MCF 10A (cell line): Measurements from ENCODE around the gene LYPD5. TPM values are rescaled to one million over a fixed set of nuclear protein-coding genes. Genes with fewer than 3 reads are reported as not detected.
"Not testable (repeated sequence)": the region's sequence is repeated elsewhere in the genome, so short reads cannot be mapped to it uniquely, and the experiment has no call there.

Experiments
- BruUV-seq: library from RNA; stranded (reverse); fragments of 400-500 nt; replicated peaks from 2 replicates; lab custom pipeline; 2021; lab: Mats Ljungman, UMichigan
- CTCF ChIA-PET: fragments of 300-600 bp; sonication (Branson Sonifier 250); formaldehyde crosslinking; extraction: SDS; loops from one replicate; lab custom pipeline; 2021; ENCODE audit warnings: antibody characterized with exemption, inconsistent platforms; lab: Yijun Ruan, JAX
- POLR2A ChIA-PET: fragments of 300-600, 350-650 bp; sonication (Branson Sonifier 250); formaldehyde crosslinking; extraction: SDS; loops from one replicate; lab custom pipeline; 2020; ENCODE audit warnings: antibody characterized with exemption, inconsistent platforms; lab: Yijun Ruan, JAX
- DNase-seq: peaks from one replicate; pipeline ENCODE4 v3.0.0-alpha.2; 2018; ENCODE audit not compliant: unreplicated experiment
- H3K27ac Mint-ChIP-seq: one replicate; pipeline ENCODE4 v1.8.0; 2022; ENCODE audit warnings: mild to moderate bottlenecking, low read depth, mixed read lengths; ENCODE audit not compliant: unreplicated experiment
- H3K27me3 Mint-ChIP-seq: one replicate; pipeline ENCODE4 v1.8.0; 2022; ENCODE audit warnings: mixed read lengths; ENCODE audit not compliant: insufficient read depth, unreplicated experiment
- H3K36me3 Mint-ChIP-seq: one replicate; pipeline ENCODE4 v1.8.0; 2022; ENCODE audit warnings: mild to moderate bottlenecking, moderate library complexity, mixed read lengths; ENCODE audit not compliant: insufficient read depth, unreplicated experiment
- H3K4me1 Mint-ChIP-seq: one replicate; pipeline ENCODE4 v1.8.0; 2022; ENCODE audit warnings: mixed read lengths; ENCODE audit not compliant: insufficient read depth, unreplicated experiment
- H3K4me3 Mint-ChIP-seq: one replicate; pipeline ENCODE4 v1.8.0; 2022; ENCODE audit warnings: mild to moderate bottlenecking, moderate library complexity, mixed read lengths; ENCODE audit not compliant: unreplicated experiment
- H3K9me3 Mint-ChIP-seq: one replicate; pipeline ENCODE4 v1.8.0; 2022; ENCODE audit warnings: mixed read lengths; ENCODE audit not compliant: unreplicated experiment
- CTCF ChIP-seq: fragments of 200-600 bp; IDR thresholded peaks from one replicate; pipeline ENCODE4 v1.8.0; 2022; ENCODE audit warnings: antibody characterized with exemption, mild to moderate bottlenecking; ENCODE audit not compliant: unreplicated experiment
- intact Hi-C: fragments of 100-400 bp; cut with micrococcal nuclease; formaldehyde crosslinking; loops from 2 replicates; pipeline ENCODE4 v1.14.1; 2022
- total RNA-seq: library from RNA; stranded (reverse); gene quantifications from 2 replicates; pipeline ENCODE4 v1.2.3, GENCODE V29; 2022

LYPD5 gene
- total RNA-seq, 1 experiment from 2014 or later, result 0.21 TPM

DNA sequence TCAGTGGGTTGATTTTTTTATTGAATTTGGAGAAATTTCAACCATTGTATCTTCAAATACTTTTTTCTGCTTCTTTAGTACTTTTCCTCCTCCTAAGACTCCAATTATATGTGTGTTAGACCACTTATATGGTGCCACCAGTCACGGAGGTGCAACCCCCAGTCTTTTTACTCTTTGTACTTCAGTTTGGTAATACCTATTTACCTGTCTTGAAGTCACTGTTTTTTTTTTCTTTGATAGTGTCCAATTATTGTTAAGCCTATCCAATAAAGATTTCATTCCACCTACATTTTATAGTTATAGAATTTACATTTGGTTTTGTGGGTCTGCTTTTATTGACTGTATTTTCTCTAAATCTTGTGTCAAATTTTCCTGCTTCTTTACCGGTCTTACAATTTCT lies 39.8 kb upstream of the LYPD5 start:
- Mint-ChIP-seq H3K27me3 (no peaks in the 10 kb centered on the region), H3K4me3 (no peak overlapping the region), H3K36me3 (peaks cover 88% of the 10 kb centered on the region), H3K4me1 (no peaks in the 10 kb centered on the region), H3K9me3 (peaks cover 23% of the 10 kb centered on the region), H3K27ac (no peak overlapping the region)
- POLR2A ChIA-PET, result no interaction called here
- TF ChIP-seq CTCF, result no peak
- CTCF ChIA-PET, result no interaction called here
- intact Hi-C loops, result no loop called here
- no TSS peak for BruUV-seq
- no peak for DNase-seq

DNA sequence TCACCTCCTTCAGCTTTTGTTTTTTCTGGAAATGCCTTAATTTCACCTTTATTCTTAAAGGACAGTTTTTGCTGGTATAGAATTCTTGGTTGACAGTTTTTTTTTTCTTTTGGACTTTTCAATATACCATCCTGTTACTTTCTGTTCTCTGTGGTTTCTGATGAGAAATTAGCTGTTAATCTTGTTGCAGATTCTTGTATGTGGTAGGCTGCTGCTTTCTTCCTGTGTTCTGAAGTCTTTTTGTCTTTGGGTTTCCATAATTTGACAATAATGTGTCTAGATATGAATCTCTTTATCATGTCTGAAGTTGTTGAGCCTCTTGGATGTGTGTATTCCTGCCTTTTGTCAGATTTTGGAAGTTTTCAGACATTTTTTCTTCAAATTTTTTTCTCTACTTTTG lies 36.9 kb upstream of the LYPD5 start:
- Mint-ChIP-seq H3K27ac (no peak overlapping the region), H3K4me3 (no peak overlapping the region), H3K36me3 (peaks cover 92% of the 10 kb centered on the region), H3K4me1 (no peaks in the 10 kb centered on the region), H3K9me3 (peaks cover 16% of the 10 kb centered on the region), H3K27me3 (no peaks in the 10 kb centered on the region)
- no peak for TF ChIP-seq CTCF
- intact Hi-C loops, result no loop called here
- ChIA-PET POLR2A (interaction anchor here (0.9 to 1.3 kb wide), 3 partner anchors 9 to 466 kb away, joined by 3 to 5 read pairs (median 4); partner anchors contain the start of genes ZNF235 and ZNF283), CTCF (no interaction called here)
- no TSS peak for BruUV-seq
- DNase-seq, result no peak

GRCh38 chr19:43826787-43827754 lies 24.8 kb upstream of the LYPD5 start, which contains the start of gene ZNF283:
Gene ZNF283 (plus strand): TSS chr19:43827321. CDS start chr19:43833505, 6,184 bp downstream.
- ChIA-PET CTCF (interaction anchor here (0.6 to 0.7 kb wide), 2 partner anchors 33 to 131 kb away, joined by 3 read pairs; no protein-coding TSS in a partner anchor), POLR2A (interaction anchor here (0.6 to 2.6 kb wide), 17 partner anchors 10 to 385 kb away, joined by 3 to 9 read pairs (median 4); partner anchors contain the start of genes ZNF221, ZNF224, ZNF225 and ZNF226)
- peak within 1 kb of the TSS; percentile 89 for H3K27ac Mint-ChIP-seq
- H3K27me3 Mint-ChIP-seq, result no peaks in the 10 kb centered on the region
- peak within 1 kb of the TSS; percentile 93 for H3K4me3 Mint-ChIP-seq
- H3K36me3 Mint-ChIP-seq, result peaks cover 41% of the 10 kb centered on the region
- intact Hi-C loops, result no loop called here
- DNase-seq, result peak; percentile 94
- no TSS peak for BruUV-seq
- H3K9me3 Mint-ChIP-seq, result peaks cover 6% of the 10 kb centered on the region
- TF ChIP-seq CTCF, result no peak
- no peaks in the 10 kb centered on the region for H3K4me1 Mint-ChIP-seq

DNA sequence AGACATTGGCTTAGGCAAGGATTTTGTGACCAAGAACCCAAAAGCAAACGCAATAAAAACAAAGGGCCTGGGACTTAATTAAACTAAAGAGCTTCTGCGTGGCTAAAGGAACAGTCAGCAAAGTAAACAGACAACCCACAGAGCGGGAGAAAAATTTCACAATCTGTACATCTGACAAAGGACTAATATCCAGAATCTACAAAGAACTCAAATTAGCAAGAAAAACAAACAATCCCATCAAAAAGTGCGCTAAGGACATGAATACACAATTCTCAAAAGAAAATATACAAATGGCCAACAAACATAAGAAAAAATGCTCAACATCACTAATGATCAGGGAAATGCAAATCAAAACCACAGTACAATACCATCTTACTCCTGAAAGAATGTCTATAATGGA lies 22.3 kb upstream of the LYPD5 start:
- POLR2A ChIA-PET, H3K27ac Mint-ChIP-seq, intact Hi-C loops, H3K27me3 Mint-ChIP-seq, H3K4me3 Mint-ChIP-seq, H3K9me3 Mint-ChIP-seq, H3K4me1 Mint-ChIP-seq, BruUV-seq, CTCF ChIA-PET: not testable (repeated sequence)
- DNase-seq, result peak; percentile 35
- peaks cover 16% of the 10 kb centered on the region for H3K36me3 Mint-ChIP-seq

- not testable (repeated sequence) for H3K4me1 Mint-ChIP-seq
Measured at GRCh38 chr19:43823856-43824255, 21.6 kb upstream of the LYPD5 start.

More at GRCh38 chr19:43823856-43824255, 21.6 kb upstream of the LYPD5 start:
- peaks cover 12% of the 10 kb centered on the region for H3K36me3 Mint-ChIP-seq
- H3K27me3 Mint-ChIP-seq, CTCF ChIA-PET, H3K4me3 Mint-ChIP-seq, H3K9me3 Mint-ChIP-seq, BruUV-seq, H3K27ac Mint-ChIP-seq, DNase-seq, intact Hi-C loops: not testable (repeated sequence)
- POLR2A ChIA-PET, result interaction anchor here (0.7 kb wide), 1 partner anchor 30 kb away, joined by 3 read pairs; no protein-coding TSS in a partner anchor
